Smooth muscle cell of the pulmonary artery (primary cell): ENCODE results near the gene ELK4. TPM values are rescaled to one million over a fixed set of nuclear protein-coding genes. Genes with fewer than 3 reads are reported as not detected.

Experiments used
- total RNA-seq: library from RNA; depleted of rRNA; stranded (reverse); fragments of >200 nt; gene quantifications from 2 replicates; pipeline ENCODE4 v1.2.3, GENCODE V29; 2014

ELK4 gene
- 16.2 and 20.5 TPM in 2 replicates for total RNA-seq

GRCh38 chr1:205631768-205632668, at the start of gene ELK4:
Gene ELK4 (minus strand): TSS chr1:205632011. CDS start chr1:205623882, 8,129 bp downstream.

GRCh38 chr1:205680073-205680851, 48.5 kb upstream of the ELK4 start, which contains the start of gene SLC45A3:
Gene SLC45A3 (minus strand): TSS chr1:205680509. CDS start chr1:205664656, 15,853 bp downstream.

Other genes starting within 250 kb of the ELK4 start
- not detected in 2 replicates for gene LEMD1, start 210.0 kb downstream of the ELK4 start, total RNA-seq
- gene BLACAT1, start 176.0 kb downstream of the ELK4 start, total RNA-seq, result under 0.01 and 0.07 TPM in 2 replicates
- gene CDK18, start 127.3 kb downstream of the ELK4 start, total RNA-seq, result 6.4 and 11.1 TPM in 2 replicates
- gene SLC45A3, start 48.5 kb upstream of the ELK4 start, total RNA-seq, result 3.7 and 4.3 TPM in 2 replicates
- 92.4 and 143 TPM in 2 replicates for gene NUCKS1, start 118.2 kb upstream of the ELK4 start, total RNA-seq
- gene RAB29, start 143.5 kb upstream of the ELK4 start, total RNA-seq, result 29.3 and 32.3 TPM in 2 replicates
- 36.4 and 39.6 TPM in 2 replicates for gene SLC41A1, start 181.2 kb upstream of the ELK4 start, total RNA-seq
- gene PM20D1, start 218.1 kb upstream of the ELK4 start, total RNA-seq, result not detected in 2 replicates